IPS DF 4.7 (cell line): ENCODE results near the gene PFN2.
"Not testable (repeated sequence)": the region's sequence is repeated elsewhere in the genome, so short reads cannot be mapped to it uniquely, and the experiment has no call there.

ENCODE experiments used
- DNase-seq: peaks from one replicate; pipeline ENCODE4 v3.0.0-alpha.2; 2013; ENCODE audit warnings: low spot score; ENCODE audit errors: extremely low read depth

PFN2 gene

DNA sequence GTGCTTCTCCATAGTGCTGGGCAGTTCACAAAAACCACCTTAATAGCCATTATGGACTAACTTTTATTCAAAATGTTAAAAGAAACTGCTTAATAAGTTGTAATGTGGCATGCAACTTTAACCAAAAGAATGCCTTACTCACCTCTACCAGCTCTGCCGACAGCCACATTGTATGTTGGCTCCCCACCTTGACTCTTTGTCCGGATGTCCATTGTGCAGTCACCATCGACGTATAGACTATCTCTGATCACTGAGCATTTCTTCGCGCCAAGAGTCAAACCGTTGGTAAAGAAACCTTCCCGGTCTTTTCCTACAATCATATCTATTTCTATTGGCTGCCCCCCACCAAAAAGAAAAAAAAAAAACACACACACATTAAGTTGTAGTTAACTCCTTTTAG is 2.5 kb downstream of the PFN2 start:
- no peak for DNase-seq

- no peak for DNase-seq
Measured at GRCh38 chr3:149967086-149967685, 3.5 kb downstream of the PFN2 start.

- DNase-seq: no peak
Measured at GRCh38 chr3:149965278-149965677, 5.4 kb downstream of the PFN2 start.

DNA sequence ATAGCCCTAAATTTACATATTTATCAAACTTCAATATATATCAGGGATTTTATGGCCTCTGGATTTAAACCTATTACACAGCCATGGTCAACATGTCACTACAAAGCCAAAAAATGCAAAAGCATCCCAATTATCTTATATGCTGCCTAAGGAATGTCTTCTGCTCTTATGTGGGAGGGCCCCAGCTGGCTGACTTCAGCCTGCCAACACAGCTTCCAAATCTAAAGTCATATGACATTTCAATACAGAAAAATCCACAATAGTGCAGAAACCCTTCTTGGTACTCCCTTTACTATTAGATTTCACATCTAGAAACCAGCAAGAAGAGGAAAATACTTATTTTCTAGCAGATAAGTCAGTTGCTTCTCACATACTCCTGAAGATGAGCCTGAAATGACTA is 6.4 kb downstream of the PFN2 start:
- no peak for DNase-seq

DNA sequence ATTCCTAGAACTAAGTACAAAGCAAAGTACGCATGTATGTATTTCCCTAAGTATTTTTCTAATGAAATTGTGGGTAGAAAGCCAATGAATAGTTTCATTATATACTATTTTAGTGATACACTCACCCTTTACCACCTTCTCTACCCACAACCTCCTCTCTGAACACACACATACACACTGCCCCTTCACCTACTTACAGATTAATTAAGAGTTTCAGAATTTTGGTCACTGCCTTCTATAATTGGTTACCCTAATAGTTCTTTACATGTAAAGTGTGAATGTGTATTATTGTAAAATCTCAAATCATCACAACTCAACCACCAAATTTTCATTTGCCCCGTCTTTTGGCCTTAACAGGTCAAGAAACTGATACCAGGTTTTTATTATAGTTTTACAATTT is 7.2 kb downstream of the PFN2 start:
- no peak for DNase-seq

- no peak for DNase-seq
Measured at GRCh38 chr3:149959443-149959842, 11.3 kb downstream of the PFN2 start.

DNA sequence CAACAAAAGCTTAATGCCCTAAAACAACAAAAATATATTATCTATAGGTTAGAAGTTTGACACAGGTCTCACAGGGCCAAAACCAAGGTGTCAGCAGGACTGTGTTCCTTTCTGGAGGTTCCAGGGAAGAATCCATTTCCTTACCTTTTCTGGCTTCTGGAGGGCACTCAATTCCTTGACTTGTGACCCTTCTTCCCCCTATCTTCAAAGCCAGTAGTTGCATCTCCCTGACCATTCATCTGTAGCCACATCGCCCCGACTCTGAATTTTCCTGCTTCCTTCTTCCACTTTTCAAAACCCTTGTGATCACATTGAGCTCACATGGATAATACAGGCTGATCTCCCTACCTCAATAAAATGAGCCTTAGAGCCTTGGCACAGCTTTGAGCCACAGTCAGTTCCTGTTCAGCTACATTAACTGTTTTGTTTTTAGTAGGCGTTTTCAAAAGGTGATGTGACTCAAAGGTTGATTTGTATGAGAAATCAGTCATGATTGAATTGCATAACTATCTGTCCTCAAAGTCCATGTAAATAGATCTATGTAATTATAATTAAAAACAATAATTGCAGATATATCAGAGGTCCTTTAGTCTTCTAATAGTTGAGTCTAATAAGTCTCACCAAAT is 12.4 kb downstream of the PFN2 start:
- no peak for DNase-seq

- no peak for DNase-seq
Measured at GRCh38 chr3:149957361-149958125, 13.2 kb downstream of the PFN2 start.

DNA sequence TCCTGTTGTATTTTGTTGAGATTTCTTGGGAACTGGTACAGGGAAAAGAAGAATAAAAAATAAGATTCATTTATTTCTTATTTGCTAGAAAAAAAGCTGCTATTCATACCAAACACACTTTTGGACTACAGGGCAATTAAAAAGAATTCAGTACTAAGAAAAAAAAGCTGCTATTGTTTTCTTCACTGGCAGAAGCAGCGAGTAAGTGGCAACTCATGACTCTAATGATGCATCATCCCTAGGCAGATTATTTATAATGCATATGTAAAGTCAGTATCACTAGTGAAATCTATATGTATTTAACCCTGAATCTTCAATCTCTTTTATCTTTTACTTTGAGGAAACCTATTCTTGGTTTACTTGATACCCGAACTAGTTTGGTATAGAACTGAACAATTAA is 15.2 kb downstream of the PFN2 start:
- DNase-seq: no peak

DNA sequence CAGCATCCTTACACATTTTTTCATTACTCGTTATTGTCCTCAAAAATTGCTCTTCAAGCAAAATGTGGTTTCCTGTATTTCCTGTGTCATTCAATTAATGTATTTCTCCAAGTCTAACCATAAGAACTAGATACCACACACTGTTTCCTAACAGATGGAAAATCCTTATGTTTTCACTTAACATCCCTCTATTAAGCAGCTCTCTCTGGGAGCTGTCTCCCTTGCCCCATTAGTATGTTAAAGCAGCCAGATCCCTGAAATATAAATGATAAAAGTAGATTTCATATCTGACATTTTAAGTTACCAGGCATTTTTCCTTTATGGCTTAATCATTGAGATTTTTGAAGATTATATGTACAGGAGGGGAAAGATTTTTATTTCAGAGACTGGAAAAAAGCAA is 15.9 kb downstream of the PFN2 start:
- no peak for DNase-seq

GRCh38 chr3:149949181-149949580 is 21.5 kb downstream of the PFN2 start:
- DNase-seq: no peak

DNA sequence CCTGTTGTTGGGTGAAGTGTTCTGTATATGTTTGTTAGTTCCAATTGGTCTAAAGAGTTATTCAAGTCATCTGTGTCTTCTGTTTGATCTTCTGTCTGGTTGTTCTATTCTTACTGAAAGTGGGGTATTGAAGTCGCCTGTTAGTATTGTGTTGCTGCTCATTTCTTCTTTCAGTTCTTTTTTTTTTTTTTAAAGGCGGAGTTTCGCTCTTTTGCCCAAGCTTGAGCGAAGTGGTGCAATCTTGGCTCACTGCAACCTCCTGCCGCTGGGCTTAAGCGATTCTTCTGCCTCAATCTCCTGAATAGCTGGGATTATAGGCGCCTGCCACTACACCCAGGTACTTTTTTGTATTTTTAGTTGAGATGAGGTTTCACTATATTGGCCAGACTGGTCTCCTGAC is 23.5 kb downstream of the PFN2 start:
- no peak for DNase-seq

DNA sequence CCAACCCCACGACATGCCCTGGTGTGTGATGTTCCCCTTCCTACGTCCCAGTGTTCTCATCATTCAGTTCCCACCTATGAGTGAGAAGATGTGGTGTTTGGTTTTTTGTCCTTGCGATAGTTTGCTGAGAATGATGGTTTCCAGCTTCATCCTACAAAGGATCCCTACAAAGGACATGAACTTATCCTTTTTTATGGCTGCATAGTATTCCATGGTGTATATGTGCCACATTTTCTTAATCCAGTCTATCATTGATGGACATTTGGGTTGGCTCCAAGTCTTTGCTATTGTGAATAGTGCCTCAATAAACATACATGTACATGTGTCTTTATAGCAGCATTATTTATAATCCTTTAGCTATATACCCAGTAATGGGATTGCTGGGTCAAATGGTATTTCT is 26.7 kb downstream of the PFN2 start:
- not testable (repeated sequence) for DNase-seq

- DNase-seq: no peak
Measured at GRCh38 chr3:149942409-149942808, 28.3 kb downstream of the PFN2 start.

DNA sequence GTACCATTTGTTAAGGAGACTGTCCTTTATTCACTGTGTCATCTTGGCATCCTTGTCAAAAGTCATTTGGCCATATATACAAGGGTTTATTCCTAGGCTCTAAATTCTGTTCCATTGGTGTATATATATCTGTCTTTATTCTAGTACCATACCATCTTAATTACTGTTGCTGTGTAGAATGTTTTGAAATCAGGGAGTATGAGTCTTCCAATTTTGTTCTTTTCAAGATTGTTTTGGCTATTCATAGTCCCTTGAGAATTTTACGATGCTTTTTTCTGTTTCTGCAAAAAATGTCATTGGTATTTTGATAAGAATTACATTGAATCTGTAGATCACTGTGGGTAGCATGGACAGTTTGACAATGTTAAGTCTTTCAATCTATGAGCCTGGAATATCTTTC is 28.7 kb downstream of the PFN2 start:
- no peak for DNase-seq

DNA sequence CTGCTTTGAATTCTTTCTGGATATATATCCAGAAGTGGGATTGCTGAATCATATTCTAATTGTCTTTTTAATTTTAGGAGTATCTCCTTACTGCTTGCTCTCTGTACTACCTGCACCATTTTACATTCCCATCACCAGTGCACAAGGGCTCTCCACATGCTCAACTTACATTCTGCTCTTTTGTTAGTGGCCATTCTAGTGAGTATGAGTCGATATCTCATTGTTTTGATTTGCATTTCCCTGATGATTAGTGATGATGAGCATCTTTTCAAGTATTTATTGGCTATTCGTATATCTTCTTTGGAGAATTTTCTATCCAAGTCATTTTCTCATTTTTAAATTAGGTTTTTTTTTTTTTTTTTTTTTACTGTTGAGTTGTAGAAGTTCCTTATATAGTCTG is 29.5 kb downstream of the PFN2 start:
- DNase-seq: no peak

DNA sequence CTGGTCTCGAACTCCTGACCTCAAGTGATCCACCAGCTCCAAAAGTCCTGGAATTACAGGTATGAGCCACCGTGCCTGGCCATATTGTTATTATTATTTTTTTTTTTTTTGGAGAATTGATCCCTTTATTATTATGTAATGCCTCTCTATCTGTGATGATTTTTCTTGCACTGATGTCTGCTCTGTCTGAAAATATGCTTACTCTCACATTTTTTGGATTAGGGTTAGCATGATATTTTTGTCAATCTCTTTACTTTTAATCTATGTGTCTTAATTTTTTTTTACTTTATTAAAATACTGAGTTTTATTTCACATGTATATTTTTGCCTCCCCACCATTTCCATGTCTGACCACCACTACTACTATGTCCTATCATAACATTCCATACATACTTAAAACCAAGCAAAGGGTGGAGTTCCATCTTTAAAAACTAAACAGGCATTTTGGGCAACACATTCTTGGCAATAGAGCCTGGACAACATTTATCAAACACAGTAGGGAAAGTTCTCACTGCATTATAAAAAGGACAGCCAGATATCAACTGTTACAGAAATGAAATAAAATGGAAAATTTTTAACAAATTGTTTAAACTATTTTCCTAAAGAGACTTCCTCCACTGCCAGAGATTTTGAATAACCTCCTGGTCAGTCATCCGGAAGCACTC is 32.2 kb downstream of the PFN2 start:
- not testable (repeated sequence) for DNase-seq

GRCh38 chr3:149936812-149937230 is 33.9 kb downstream of the PFN2 start:
- peak; percentile 30 for DNase-seq

DNA sequence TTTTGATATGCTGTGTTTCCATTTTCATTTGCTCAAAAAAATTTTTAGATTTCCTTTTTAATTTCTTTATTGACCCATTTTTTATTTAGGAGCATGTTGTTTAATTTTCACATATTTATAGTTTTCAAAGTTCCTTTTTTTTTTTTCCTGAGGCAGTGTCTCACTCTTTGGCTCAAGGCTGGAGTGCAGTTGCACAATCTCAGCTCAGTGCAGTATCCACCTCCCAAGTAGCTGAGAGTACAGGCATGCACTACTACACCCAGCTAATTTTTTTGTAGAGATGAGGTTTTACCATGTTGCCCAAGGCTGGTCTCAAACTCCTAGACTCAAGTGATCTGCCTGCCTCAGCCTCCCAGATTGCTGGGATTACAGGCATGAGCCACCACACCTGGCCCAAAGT is 36.2 kb downstream of the PFN2 start:
- DNase-seq: no peak

DNA sequence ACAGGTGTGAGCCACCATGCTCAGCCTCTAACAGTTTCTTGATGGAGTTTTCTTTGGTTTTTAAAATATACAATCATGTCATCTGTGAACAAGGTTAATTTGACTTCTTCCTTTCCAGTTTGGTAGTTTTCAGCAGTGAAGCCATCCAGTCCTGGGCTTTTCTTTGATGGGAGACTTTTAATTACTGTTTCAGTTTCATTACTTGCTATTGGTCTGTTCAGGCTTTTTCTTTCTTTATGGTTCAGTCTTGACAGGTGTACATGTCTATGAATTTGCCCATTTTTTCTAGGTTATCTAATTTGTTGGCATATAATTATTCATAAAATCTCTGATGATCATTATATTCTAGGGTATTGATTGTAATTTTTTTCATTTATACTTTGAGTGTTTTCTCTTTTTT is 36.8 kb downstream of the PFN2 start:
- DNase-seq: no peak

GRCh38 chr3:149933008-149933407 is 37.7 kb downstream of the PFN2 start:
- DNase-seq: no peak

- DNase-seq: no peak
Measured at GRCh38 chr3:149920119-149920518, 50.6 kb downstream of the PFN2 start.
